HG03097 (cell line): ENCODE measurements around the gene FOXA1.
"Not testable (repeated sequence)": the region's sequence is repeated elsewhere in the genome, so short reads cannot be mapped to it uniquely, and the experiment has no call there.

ENCODE experiments used
- ATAC-seq: cut with Tn5 transposase; IDR thresholded peaks from one replicate; pipeline ENCODE4 v1.9.1; 2021; ENCODE audit not compliant: unreplicated experiment, low FRiP score

The FOXA1 gene

DNA sequence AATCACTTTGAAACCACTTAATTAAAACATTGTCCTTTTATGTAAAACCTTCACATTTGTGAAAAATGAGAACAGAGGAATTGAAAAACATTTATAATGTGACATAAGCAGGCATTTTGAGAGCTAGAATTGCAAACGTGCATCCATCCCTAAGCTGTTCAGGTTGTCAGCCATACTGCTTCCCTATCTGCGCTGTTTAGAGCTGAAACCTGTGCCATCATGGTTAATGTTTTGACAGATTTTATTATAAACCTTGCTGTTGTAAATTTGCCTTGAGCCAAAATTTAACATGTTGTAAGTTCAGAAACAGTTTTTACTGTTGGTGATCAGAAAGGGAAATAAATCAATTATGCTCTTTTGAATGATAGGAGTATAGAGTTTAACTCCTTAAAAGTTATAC, 31.9 kb downstream of the FOXA1 start:
- ATAC-seq, result no peak

DNA sequence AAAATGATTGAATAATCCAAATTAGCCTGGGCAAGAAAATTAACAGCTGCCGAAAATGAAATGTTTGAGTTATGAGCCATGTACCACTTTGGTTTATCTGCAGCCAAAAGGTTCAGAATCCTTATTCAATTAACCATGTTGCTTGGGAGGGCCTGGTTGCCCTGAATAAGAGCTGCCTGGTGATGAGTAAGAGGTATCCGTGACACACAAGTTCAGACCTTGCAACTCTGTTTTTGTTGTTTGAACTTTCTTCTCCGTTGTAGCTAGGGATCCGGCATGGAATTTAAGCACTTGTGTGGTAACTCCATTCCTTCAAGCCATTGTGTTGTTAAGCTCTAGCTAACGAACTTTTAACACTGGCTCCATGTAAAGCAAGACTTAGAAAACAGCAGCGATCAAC, 35.7 kb downstream of the FOXA1 start:
- no peak for ATAC-seq

DNA sequence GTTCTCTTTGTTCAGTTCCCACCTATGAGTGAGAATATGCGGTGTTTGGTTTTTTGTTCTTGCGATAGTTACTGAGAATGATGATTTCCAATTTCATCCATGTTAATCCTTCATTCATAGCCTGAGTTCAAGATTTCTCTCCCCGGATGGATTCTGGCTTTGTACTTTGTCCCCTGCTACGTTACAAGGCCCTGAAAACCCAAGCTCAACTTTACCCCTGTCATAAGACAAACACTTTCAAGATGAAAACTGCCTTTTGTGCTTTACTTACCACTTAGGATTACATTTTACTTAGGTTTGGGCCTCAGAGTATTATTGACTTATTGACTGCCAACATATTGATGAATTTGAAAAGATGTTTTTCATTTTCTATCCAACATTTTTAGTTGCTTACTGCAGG, 36.3 kb downstream of the FOXA1 start:
- ATAC-seq, result no peak

DNA sequence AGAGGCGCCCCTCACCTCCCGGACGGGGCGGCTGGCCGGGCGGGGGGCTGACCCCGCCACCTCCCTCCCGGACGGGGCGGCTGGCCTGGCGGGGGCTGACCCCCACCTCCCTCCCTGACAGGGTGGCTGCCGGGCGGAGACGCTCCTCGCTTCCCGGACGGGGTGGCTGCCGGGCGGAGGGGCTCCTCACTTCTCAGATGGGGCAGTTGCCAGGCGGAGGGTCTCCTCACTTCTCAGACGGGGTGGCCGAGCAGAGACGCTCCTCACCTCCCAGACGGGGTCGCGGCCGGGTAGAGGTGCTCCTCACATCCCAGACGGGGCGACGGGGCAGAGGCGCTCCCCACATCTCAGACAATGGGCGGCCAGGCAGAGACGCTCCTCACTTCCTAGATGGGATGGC, 39.5 kb downstream of the FOXA1 start:
- ATAC-seq, result not testable (repeated sequence)

DNA sequence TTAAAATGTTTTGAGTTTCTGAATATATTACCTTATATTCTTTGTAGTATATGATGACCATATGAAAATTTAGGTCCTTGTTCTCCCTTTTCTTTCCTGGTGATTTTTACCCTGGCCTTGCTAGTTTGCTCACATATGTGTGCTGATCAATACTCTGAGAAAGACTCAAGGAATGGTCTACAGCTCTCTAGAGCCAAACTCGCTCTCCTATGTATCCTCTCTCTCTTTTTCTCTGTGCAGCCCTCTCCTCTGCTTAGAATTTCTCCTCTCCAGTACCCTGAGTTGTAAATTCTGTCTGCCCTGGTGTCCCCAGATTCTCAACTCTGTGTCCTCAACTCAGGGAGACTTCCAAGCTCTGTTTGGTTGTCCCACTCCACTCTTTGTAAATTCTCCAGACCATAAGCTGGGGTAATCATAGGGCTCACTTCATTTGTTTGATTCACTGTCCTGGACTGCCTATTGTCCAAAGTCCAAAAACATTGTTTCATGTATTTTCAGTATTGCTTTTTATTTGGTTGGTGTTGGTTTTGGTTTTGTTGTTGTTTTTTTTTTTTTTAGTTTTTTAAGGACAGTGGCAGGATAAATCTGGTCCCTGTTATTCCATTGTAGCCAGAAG, 41.0 kb downstream of the FOXA1 start:
- ATAC-seq, result no peak

DNA sequence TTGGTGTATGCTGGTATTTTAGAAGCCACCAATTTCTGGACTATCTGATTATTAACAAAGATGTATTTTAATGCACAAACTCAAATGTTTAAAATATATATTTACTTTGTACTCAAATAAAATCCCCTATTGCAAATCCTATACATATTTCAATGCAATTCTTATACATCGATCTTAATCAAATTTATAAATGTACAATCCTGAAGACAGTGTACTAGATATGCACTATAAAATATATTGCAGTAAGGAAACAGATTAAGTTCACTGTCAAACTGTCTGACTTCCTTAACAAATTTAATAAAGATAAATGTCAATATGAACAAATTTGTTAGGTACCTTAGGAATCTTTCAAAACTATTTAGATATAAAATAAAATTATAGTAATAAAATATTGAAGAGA, 43.9 kb downstream of the FOXA1 start:
- ATAC-seq, result no peak

DNA sequence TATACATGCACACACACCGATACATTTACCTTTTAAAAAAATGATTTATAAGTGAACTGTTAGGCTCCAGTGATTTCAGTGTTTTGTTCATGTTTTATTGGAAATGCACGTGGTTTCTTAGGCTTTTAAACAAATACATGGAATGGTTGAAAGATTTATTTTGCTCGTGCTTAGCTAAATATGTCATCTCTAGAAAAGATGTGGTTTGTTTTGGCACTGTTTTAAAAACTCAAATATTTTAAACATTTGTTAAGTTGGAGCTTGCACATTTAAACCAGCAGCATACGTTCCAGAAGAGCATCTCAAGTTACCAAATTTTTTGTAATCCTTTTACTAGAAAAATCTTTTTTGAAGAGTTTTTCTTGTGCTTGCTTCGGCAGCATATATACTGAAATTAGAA, 44.5 kb downstream of the FOXA1 start:
- ATAC-seq, result no peak

DNA sequence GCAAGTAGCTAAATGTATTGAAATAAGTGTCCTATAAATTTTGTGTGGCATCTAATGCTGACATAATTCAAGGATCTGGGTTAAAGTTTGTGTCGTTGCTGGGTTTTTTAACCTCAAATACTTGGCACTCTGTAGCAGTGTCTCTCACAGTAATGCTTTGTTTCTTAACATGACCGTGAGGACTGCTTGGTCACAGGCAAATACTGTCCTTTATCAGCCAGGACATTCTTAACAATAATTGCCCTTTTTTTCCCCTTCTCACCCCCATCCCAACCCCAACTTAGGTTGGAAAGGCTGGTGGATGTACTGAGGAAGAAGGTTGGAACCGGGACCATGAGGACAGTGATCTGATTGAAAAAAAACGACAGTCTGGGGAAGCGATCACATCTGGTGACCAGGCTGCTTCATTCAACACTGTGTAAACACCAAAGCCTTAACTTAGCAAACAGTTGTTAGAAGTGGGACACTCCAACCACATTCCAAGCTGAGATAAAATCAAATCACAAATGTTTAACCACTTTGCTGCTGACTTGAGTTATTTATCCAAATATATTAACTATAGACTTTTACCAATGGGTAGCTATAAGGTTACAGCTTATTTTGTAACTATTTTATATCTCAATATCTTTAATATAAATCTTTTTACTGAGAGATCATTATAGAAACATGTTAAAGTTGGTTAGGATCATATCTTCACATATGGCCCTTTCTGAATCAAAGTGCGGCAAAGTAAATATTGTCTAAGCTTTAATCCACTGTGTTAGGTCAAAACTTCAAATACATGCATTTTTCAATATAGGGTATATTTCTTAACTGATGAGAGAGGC, 48.2 kb downstream of the FOXA1 start:
- no peak for ATAC-seq

DNA sequence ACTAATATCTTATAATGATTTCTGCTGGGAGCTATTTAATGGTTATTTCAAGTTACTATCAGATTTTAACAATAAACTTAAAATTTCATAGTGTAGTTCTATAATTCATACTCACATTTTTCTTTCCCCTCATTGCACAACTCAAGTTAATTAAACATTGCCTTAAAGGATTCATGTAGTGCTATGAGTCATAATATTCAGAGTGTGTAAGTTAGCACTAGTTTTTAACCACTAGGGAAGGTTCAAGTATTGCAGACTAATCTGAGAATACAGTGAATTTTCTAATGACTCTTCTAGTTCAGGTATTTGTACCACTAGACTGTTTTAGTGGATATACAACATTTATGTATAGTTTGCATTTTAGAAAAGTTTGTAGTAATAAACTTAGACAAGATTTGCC, 49.9 kb downstream of the FOXA1 start:
- ATAC-seq, result no peak

GRCh38 chr14:37544407-37544806, 50.6 kb downstream of the FOXA1 start:
- ATAC-seq, result no peak

- ATAC-seq, result no peak
Observed at GRCh38 chr14:37539992-37540391, 55.1 kb downstream of the FOXA1 start.
